ENCODE data around the gene CDKAL1. TPM values are rescaled to one million over a fixed set of nuclear protein-coding genes. Genes with fewer than 3 reads are reported as not detected.

Gene CDKAL1
- total and polyA plus RNA-seq, 2 of the 8 experiments (the other 6 are each of a cell fraction or from before 2014, with no cell fraction given), result 8.4 to 24.6 TPM

DNA sequence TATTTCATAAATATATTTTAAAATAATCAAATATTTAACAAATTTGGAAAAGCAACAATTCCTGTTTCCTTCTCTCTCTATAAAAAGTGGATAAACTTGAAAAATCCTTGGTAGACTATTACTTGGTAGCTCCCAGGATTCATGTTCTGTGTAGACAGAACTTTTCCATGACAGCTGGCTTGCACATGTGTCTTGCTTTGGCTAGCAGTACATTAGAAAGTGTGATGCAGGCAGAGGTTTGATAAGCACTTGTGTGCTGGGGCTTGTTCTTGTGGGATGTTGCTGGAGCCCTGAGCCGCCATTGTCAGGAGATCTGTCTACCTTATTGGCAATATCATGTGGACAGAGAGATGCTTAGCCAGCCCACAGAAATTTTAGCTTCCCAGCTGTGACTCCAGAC is 327.2 kb downstream of the CDKAL1 start:
- H3K4me3 ChIP-seq (ENCODE audit: extremely low read depth in 1 of 4, insufficient read depth in 2 of 4, low read depth in 3 of 4, low read length in 4 of 4), result no peak overlapping the region
- no peak for TF ChIP-seq KDM1A (IDR thresholded peaks at IDR 0.05; ENCODE audit: borderline replicate concordance, low read length)

More for the DNA sequence above, 327.2 kb downstream of the CDKAL1 start:
- no peak overlapping the region for H3K18ac ChIP-seq (ENCODE audit: extremely low read depth, low read length)
- no peaks in the 10 kb centered on the region for H3K9me3 ChIP-seq (ENCODE audit: insufficient read depth in 2 of 2, low read depth in 1 of 2, low read length in 1 of 2)
- no peaks in the 10 kb centered on the region for H3K23me2 ChIP-seq (ENCODE audit: low read depth, low read length)
- no peak for FAIRE-seq
- no peak overlapping the region for H3K4ac ChIP-seq (replicated peaks; ENCODE audit: insufficient read length, low read depth, low read length)
- H3K4me2 ChIP-seq (ENCODE audit: insufficient read depth in 1 of 2, low read depth in 2 of 2, low read length in 2 of 2), result no peak overlapping the region
- H4K8ac ChIP-seq (ENCODE audit: extremely low read depth, insufficient read depth, low read length), result no peak overlapping the region
- no peaks in the 10 kb centered on the region for H3K79me1 ChIP-seq (ENCODE audit: low read depth, low read length)
- no peak overlapping the region for H2BK5ac ChIP-seq (ENCODE audit: low read depth, low read length)
- no peaks in the 10 kb centered on the region for H3K27me3 ChIP-seq (replicated peaks in 1 of 4; ENCODE audit: control insufficient read depth in 3 of 4, extremely low read depth in 1 of 4, insufficient read depth in 3 of 4, low read length in 3 of 4)
- no peaks in the 10 kb centered on the region for H3K36me3 ChIP-seq (ENCODE audit: control insufficient read depth in 2 of 4, insufficient read depth in 4 of 4, low read length in 3 of 4)
- H4K20me1 ChIP-seq (replicated peaks in 1 of 2; ENCODE audit: control insufficient read depth in 1 of 2, insufficient read depth in 2 of 2, low read length in 2 of 2), result no peaks in the 10 kb centered on the region
- no peak for DNase-seq (ENCODE audit: low read depth in 1 of 2, low spot score in 2 of 2)
- no peak overlapping the region for H3K23ac ChIP-seq (ENCODE audit: insufficient read length)
- POLR2A ChIA-PET (ENCODE audit: partially characterized antibody), result no interaction called here
- no peak overlapping the region for H2AFZ ChIP-seq (ENCODE audit: low read length)
- 94% methylated on average over 1 of the region's 1 CpG; no CpG with 5 or more reads in 1 of the 2 experiments for WGBS, 2 experiments (ENCODE audit: extremely low coverage in 1 of 2, insufficient coverage in 1 of 2, insufficient read length in 1 of 2, insufficient replicate concordance in 2 of 2, low coverage in 1 of 2, low lambda C conversion rate in 2 of 2, missing lambda C conversion rate in 1 of 2)
- no peak overlapping the region for H4K91ac ChIP-seq (replicated peaks; ENCODE audit: insufficient read length, low read length)
- H2BK12ac ChIP-seq (ENCODE audit: low read depth, low read length), result no peak overlapping the region
- no peak overlapping the region for H2AK5ac ChIP-seq (ENCODE audit: low read depth, low read length)
- H3K4me1 ChIP-seq (replicated peaks in 1 of 4; ENCODE audit: control insufficient read depth in 3 of 4, insufficient read depth in 4 of 4, low read length in 3 of 4), result peaks cover 0 to 8% (median under 1%) of the 10 kb centered on the region in 4 experiments; a peak in 3 of 7 replicates
- no peak overlapping the region for H2BK20ac ChIP-seq (ENCODE audit: low read length)
- H3K56ac ChIP-seq (replicated peaks; ENCODE audit: insufficient read length, low read depth, low read length), result no peak overlapping the region
- H3K27ac ChIP-seq (ENCODE audit: low read depth, low read length), result no peak overlapping the region
- H3K79me2 ChIP-seq (ENCODE audit: control insufficient read depth in 1 of 2, insufficient read depth in 2 of 2, low read length in 2 of 2), result no peaks in the 10 kb centered on the region
- H4K5ac ChIP-seq (ENCODE audit: insufficient read length, low read depth, low read length), result no peak overlapping the region
- no peak overlapping the region for H2BK15ac ChIP-seq (ENCODE audit: low read length)
- CTCF ChIA-PET (ENCODE audit: partially characterized antibody), result no interaction called here
- no peak overlapping the region for H2BK120ac ChIP-seq (replicated peaks; ENCODE audit: low read depth, low read length)
- H3K9ac ChIP-seq (replicated peaks in 1 of 4; ENCODE audit: extremely low read depth in 1 of 4, low read depth in 3 of 4, low read length in 3 of 4), result no peak overlapping the region
- H3K14ac ChIP-seq (ENCODE audit: insufficient read length), result no peak overlapping the region

Data from H1 (cell line).